ENCODE results near the gene ITK. TPM values are rescaled to one million over a fixed set of nuclear protein-coding genes. Genes with fewer than 3 reads are reported as not detected.

ITK gene
- total RNA-seq, 1 donor from 2014 or later: under 0.01 TPM

- H3K4me1 ChIP-seq (ENCODE audit: control insufficient read depth in 3 of 3, insufficient read depth in 3 of 3, low read length in 3 of 3): peaks cover 2 to 27% (median 4%) of the 10 kb centered on the region in 3 donors
- H3K27ac ChIP-seq (ENCODE audit: low read depth, low read length): no peak overlapping the region
- no peak overlapping the region for H3K4me3 ChIP-seq (ENCODE audit: low read length in 3 of 3)
- H3K27me3 ChIP-seq (ENCODE audit: control insufficient read depth in 3 of 3, insufficient read depth in 3 of 3, low read length in 3 of 3): no peaks in the 10 kb centered on the region
- no peak overlapping the region for H3K9ac ChIP-seq (ENCODE audit: low read depth in 1 of 3, low read length in 3 of 3)
- no peaks in the 10 kb centered on the region for H3K36me3 ChIP-seq (ENCODE audit: control insufficient read depth in 3 of 3, insufficient read depth in 3 of 3, low read length in 3 of 3)
- no peaks in the 10 kb centered on the region for H3K9me3 ChIP-seq (ENCODE audit: control insufficient read depth in 3 of 3, low read length in 3 of 3)
Measured at GRCh38 chr5:157289164-157289819, 108.7 kb downstream of the ITK start.

- Histone ChIP-seq H3K27ac (ENCODE audit: low read depth, low read length) (no peak overlapping the region), H3K9me3 (ENCODE audit: control insufficient read depth in 3 of 3, low read length in 3 of 3) (no peaks in the 10 kb centered on the region), H3K27me3 (ENCODE audit: control insufficient read depth in 3 of 3, insufficient read depth in 3 of 3, low read length in 3 of 3) (no peaks in the 10 kb centered on the region), H3K36me3 (ENCODE audit: control insufficient read depth in 3 of 3, insufficient read depth in 3 of 3, low read length in 3 of 3) (no peaks in the 10 kb centered on the region), H3K4me1 (ENCODE audit: control insufficient read depth in 3 of 3, insufficient read depth in 3 of 3, low read length in 3 of 3) (peaks cover 2 to 17% (median 4%) of the 10 kb centered on the region in 3 donors), H3K4me3 (ENCODE audit: low read length in 3 of 3) (no peak overlapping the region), H3K9ac (ENCODE audit: low read depth in 1 of 3, low read length in 3 of 3) (no peak overlapping the region)
Measured at GRCh38 chr5:157290156-157290980, 109.7 kb downstream of the ITK start.

- Histone ChIP-seq H3K4me3 (ENCODE audit: low read length in 3 of 3) (peak overlapping the region in 1 of 3 donors; percentile 12), H3K9ac (ENCODE audit: low read depth in 1 of 3, low read length in 3 of 3) (no peak overlapping the region), H3K4me1 (ENCODE audit: control insufficient read depth in 3 of 3, insufficient read depth in 3 of 3, low read length in 3 of 3) (peaks cover 0 to 12% (median 0%) of the 10 kb centered on the region in 3 donors), H3K9me3 (ENCODE audit: control insufficient read depth in 3 of 3, low read length in 3 of 3) (no peaks in the 10 kb centered on the region), H3K27ac (ENCODE audit: low read depth, low read length) (no peak overlapping the region), H3K36me3 (ENCODE audit: control insufficient read depth in 3 of 3, insufficient read depth in 3 of 3, low read length in 3 of 3) (no peaks in the 10 kb centered on the region), H3K27me3 (ENCODE audit: control insufficient read depth in 3 of 3, insufficient read depth in 3 of 3, low read length in 3 of 3) (no peaks in the 10 kb centered on the region)
Measured at GRCh38 chr5:157290981-157291711, 110.5 kb downstream of the ITK start.

GRCh38 chr5:157292599-157292998 is 112.0 kb downstream of the ITK start:
- H3K4me3 ChIP-seq (ENCODE audit: low read length in 3 of 3): no peak overlapping the region
- H3K4me1 ChIP-seq (ENCODE audit: control insufficient read depth in 3 of 3, insufficient read depth in 3 of 3, low read length in 3 of 3): peaks cover 0 to 4% (median 0%) of the 10 kb centered on the region in 3 donors
- no peak overlapping the region for H3K27ac ChIP-seq (ENCODE audit: low read depth, low read length)
- no peaks in the 10 kb centered on the region for H3K36me3 ChIP-seq (ENCODE audit: control insufficient read depth in 3 of 3, insufficient read depth in 3 of 3, low read length in 3 of 3)
- H3K9me3 ChIP-seq (ENCODE audit: control insufficient read depth in 3 of 3, low read length in 3 of 3): no peaks in the 10 kb centered on the region
- H3K9ac ChIP-seq (ENCODE audit: low read depth in 1 of 3, low read length in 3 of 3): no peak overlapping the region
- H3K27me3 ChIP-seq (ENCODE audit: control insufficient read depth in 3 of 3, insufficient read depth in 3 of 3, low read length in 3 of 3): no peaks in the 10 kb centered on the region

GRCh38 chr5:157294407-157295091 is 113.9 kb downstream of the ITK start:
- H3K36me3 ChIP-seq (ENCODE audit: control insufficient read depth in 3 of 3, insufficient read depth in 3 of 3, low read length in 3 of 3): no peaks in the 10 kb centered on the region

GRCh38 chr5:157295247-157295646 is 114.6 kb downstream of the ITK start:
- Histone ChIP-seq H3K9ac (ENCODE audit: low read depth in 1 of 3, low read length in 3 of 3) (no peak overlapping the region), H3K27me3 (ENCODE audit: control insufficient read depth in 3 of 3, insufficient read depth in 3 of 3, low read length in 3 of 3) (no peaks in the 10 kb centered on the region), H3K36me3 (ENCODE audit: control insufficient read depth in 3 of 3, insufficient read depth in 3 of 3, low read length in 3 of 3) (no peaks in the 10 kb centered on the region), H3K4me1 (ENCODE audit: control insufficient read depth in 3 of 3, insufficient read depth in 3 of 3, low read length in 3 of 3) (peaks cover 0 to 4% (median 0%) of the 10 kb centered on the region in 3 donors), H3K9me3 (ENCODE audit: control insufficient read depth in 3 of 3, low read length in 3 of 3) (no peaks in the 10 kb centered on the region), H3K4me3 (ENCODE audit: low read length in 3 of 3) (no peak overlapping the region), H3K27ac (ENCODE audit: low read depth, low read length) (no peak overlapping the region)

More at GRCh38 chr5:157294407-157295091, 113.9 kb downstream of the ITK start:
- Histone ChIP-seq H3K4me1 (ENCODE audit: control insufficient read depth in 3 of 3, insufficient read depth in 3 of 3, low read length in 3 of 3) (peaks cover 0 to 4% (median 0%) of the 10 kb centered on the region in 3 donors), H3K9me3 (ENCODE audit: control insufficient read depth in 3 of 3, low read length in 3 of 3) (no peaks in the 10 kb centered on the region), H3K27me3 (ENCODE audit: control insufficient read depth in 3 of 3, insufficient read depth in 3 of 3, low read length in 3 of 3) (no peaks in the 10 kb centered on the region), H3K9ac (ENCODE audit: low read depth in 1 of 3, low read length in 3 of 3) (no peak overlapping the region), H3K27ac (ENCODE audit: low read depth, low read length) (no peak overlapping the region), H3K4me3 (ENCODE audit: low read length in 3 of 3) (no peak overlapping the region)

- H3K4me1 ChIP-seq (ENCODE audit: control insufficient read depth in 3 of 3, insufficient read depth in 3 of 3, low read length in 3 of 3): peaks cover 0 to 11% (median 0%) of the 10 kb centered on the region in 3 donors
- no peaks in the 10 kb centered on the region for H3K9me3 ChIP-seq (ENCODE audit: control insufficient read depth in 3 of 3, low read length in 3 of 3)
- no peak overlapping the region for H3K9ac ChIP-seq (ENCODE audit: low read depth in 1 of 3, low read length in 3 of 3)
- no peak overlapping the region for H3K4me3 ChIP-seq (ENCODE audit: low read length in 3 of 3)
- no peak overlapping the region for H3K27ac ChIP-seq (ENCODE audit: low read depth, low read length)
- H3K36me3 ChIP-seq (ENCODE audit: control insufficient read depth in 3 of 3, insufficient read depth in 3 of 3, low read length in 3 of 3): no peaks in the 10 kb centered on the region
- no peaks in the 10 kb centered on the region for H3K27me3 ChIP-seq (ENCODE audit: control insufficient read depth in 3 of 3, insufficient read depth in 3 of 3, low read length in 3 of 3)
Measured at GRCh38 chr5:157300564-157300963, 119.9 kb downstream of the ITK start.

- Histone ChIP-seq H3K27me3 (ENCODE audit: control insufficient read depth in 3 of 3, insufficient read depth in 3 of 3, low read length in 3 of 3) (no peaks in the 10 kb centered on the region), H3K27ac (ENCODE audit: low read depth, low read length) (no peak overlapping the region), H3K36me3 (ENCODE audit: control insufficient read depth in 3 of 3, insufficient read depth in 3 of 3, low read length in 3 of 3) (no peaks in the 10 kb centered on the region), H3K4me3 (ENCODE audit: low read length in 3 of 3) (no peak overlapping the region), H3K9ac (ENCODE audit: low read depth in 1 of 3, low read length in 3 of 3) (no peak overlapping the region), H3K4me1 (ENCODE audit: control insufficient read depth in 3 of 3, insufficient read depth in 3 of 3, low read length in 3 of 3) (peaks cover 0 to 15% (median 0%) of the 10 kb centered on the region in 3 donors), H3K9me3 (ENCODE audit: control insufficient read depth in 3 of 3, low read length in 3 of 3) (no peaks in the 10 kb centered on the region)
Measured at GRCh38 chr5:157301066-157301465, 120.4 kb downstream of the ITK start.

GRCh38 chr5:157303023-157303422 is 122.4 kb downstream of the ITK start:
- Histone ChIP-seq H3K27ac (ENCODE audit: low read depth, low read length) (no peak overlapping the region), H3K27me3 (ENCODE audit: control insufficient read depth in 3 of 3, insufficient read depth in 3 of 3, low read length in 3 of 3) (no peaks in the 10 kb centered on the region), H3K36me3 (ENCODE audit: control insufficient read depth in 3 of 3, insufficient read depth in 3 of 3, low read length in 3 of 3) (no peaks in the 10 kb centered on the region), H3K4me1 (ENCODE audit: control insufficient read depth in 3 of 3, insufficient read depth in 3 of 3, low read length in 3 of 3) (peaks cover 0 to 17% (median 0%) of the 10 kb centered on the region in 3 donors), H3K4me3 (ENCODE audit: low read length in 3 of 3) (no peak overlapping the region), H3K9ac (ENCODE audit: low read depth in 1 of 3, low read length in 3 of 3) (no peak overlapping the region), H3K9me3 (ENCODE audit: control insufficient read depth in 3 of 3, low read length in 3 of 3) (no peaks in the 10 kb centered on the region)

All from skeletal muscle tissue (tissue), 4 donors.